Kidney (tissue), 14 donors: ENCODE results near the gene KRTCAP2. TPM values are rescaled to one million over a fixed set of nuclear protein-coding genes. Genes with fewer than 3 reads are reported as not detected.

Source experiments
- DNase-seq, 5 donors: peaks; one replicate each; pipeline ENCODE4 v3.0.0-alpha.2; 2013 to 2020
- FAIRE-seq: peaks from 2 replicates; lab custom pipeline; 2012; peaks lifted over from hg19 to GRCh38; lab: Jason Lieb, UNC
- H3K27ac ChIP-seq, 2 donors: one replicate each; pipeline ENCODE4 v1.7.0; 2013; ENCODE audit warnings: low read depth in 2 of 2, low read length in 2 of 2, inconsistent platforms in 1 of 2
- H3K27me3 ChIP-seq: one replicate; pipeline ENCODE4 v1.7.1; 2013; ENCODE audit warnings: low read length, inconsistent platforms; ENCODE audit not compliant: control insufficient read depth, insufficient read depth
- H3K36me3 ChIP-seq, 3 donors: one replicate each; pipeline versions ENCODE4 v1.7.0 to v1.7.1; 2013; ENCODE audit warnings: low read length in 3 of 3, control low read depth in 1 of 3, inconsistent platforms in 1 of 3; ENCODE audit not compliant: insufficient read depth in 3 of 3, control insufficient read depth in 2 of 3
- H3K4me1 ChIP-seq, 3 donors: one replicate each; pipeline versions ENCODE4 v1.7.0 to v1.7.1; 2013; ENCODE audit warnings: low read length in 3 of 3, inconsistent platforms in 1 of 3, low read depth in 1 of 3; ENCODE audit not compliant: control insufficient read depth in 2 of 3, insufficient read depth in 2 of 3
- H3K4me3 ChIP-seq, 3 donors: one replicate each; pipeline versions ENCODE4 v1.7.0 to v1.8.1; 2013; ENCODE audit warnings: low read length in 3 of 3, control low read depth in 1 of 3, inconsistent platforms in 1 of 3
- H3K9ac ChIP-seq, 3 donors: one replicate each; pipeline versions ENCODE4 v1.7.0 to v1.7.1; 2013; ENCODE audit warnings: low read length in 3 of 3, control low read depth in 1 of 3, inconsistent platforms in 1 of 3
- H3K9me3 ChIP-seq, 3 donors: one replicate each; pipeline versions ENCODE4 v1.7.0 to v1.7.1; 2013; ENCODE audit warnings: low read length in 3 of 3, control low read depth in 1 of 3, inconsistent platforms in 1 of 3; ENCODE audit not compliant: control insufficient read depth in 2 of 3, insufficient read depth in 1 of 3
- CTCF ChIP-seq: IDR thresholded peaks from 3 replicates; pipeline ENCODE4 v1.5.1; 2012; ENCODE audit warnings: mild to moderate bottlenecking, moderate library complexity, borderline replicate concordance; ENCODE audit not compliant: insufficient read depth; ENCODE audit errors: extremely low read depth
- intact Hi-C: fragments of 100-400 bp; cut with DNase I; formaldehyde crosslinking; loops from one replicate; pipeline ENCODE4 v1.11.1; 2022
- polyA plus RNA-seq: library from polyadenylated mRNA; stranded (reverse); fragments of 350-450 nt; fragmentation: Illumina TruSeq; extraction: RNeasy Lipid Tissue Mini Kit (QIAGEN cat#74804); gene quantifications from one replicate; pipeline ENCODE4 v1.2.3, GENCODE V29; 2014; ENCODE audit warnings: low read depth, low replicate concordance; ENCODE audit not compliant: insufficient read depth
- total RNA-seq: library from RNA; stranded (reverse); fragmentation: NEBNext Ultra II Directional; extraction: Animal tissue kit (Norgen Biotek cat#: 25700); gene quantifications from one replicate; pipeline ENCODE4 v1.2.1, GENCODE V29; 2021
- donor health status: control.
- donor health status: control.
- donor health status: control.
- donor health status: control.
- donor health status: control.
- donor health status: DM: yes; HTN: yes; CAD: no.
- donor health status: Normal renal cell carcinoma (clear cell type).

The KRTCAP2 gene
- total and polyA plus RNA-seq, 2 donors from 2014 or later = 198 to 351 TPM

GRCh38 chr1:155207806-155208540, 34.9 kb upstream of the KRTCAP2 start, which contains the start of gene THBS3:
THBS3 (minus strand) TSS chr1:155207897; CDS start chr1:155207876, 21 bp downstream.
- Histone ChIP-seq H3K9me3 (no peaks in the 10 kb centered on the region), H3K4me1 (peaks cover 0 to 13% (median 9%) of the 10 kb centered on the region in 3 donors), H3K9ac (peak within 1 kb of the TSS; percentile 73 to 99 (median 74)), H3K27ac (peak within 1 kb of the TSS; percentile 97 to 100), H3K36me3 (peaks cover 0 to 5% (median 2%) of the 10 kb centered on the region in 3 donors), H3K4me3 (peak within 1 kb of the TSS; percentile 70 to 100 (median 76)), H3K27me3 (no peaks in the 10 kb centered on the region)
- no peak for TF ChIP-seq CTCF
- no peak for FAIRE-seq
- intact Hi-C loops = no loop called here
- peak; percentile 64 to 85 (median 74) for DNase-seq

GRCh38 chr1:155206891-155207805, 34.0 kb upstream of the KRTCAP2 start:
- H3K27ac ChIP-seq = peak overlapping the region; percentile 48 to 55
- H3K27me3 ChIP-seq = no peaks in the 10 kb centered on the region
- peak; percentile 77 for TF ChIP-seq CTCF
- peaks cover 0 to 13% (median 9%) of the 10 kb centered on the region in 3 donors for H3K4me1 ChIP-seq
- FAIRE-seq (no peak), DNase-seq (peak; percentile 88 to 92 (median 90))
- H3K4me3 ChIP-seq = peak overlapping the region in 1 of 3 donors; percentile 100
- intact Hi-C loops = no loop called here
- peak overlapping the region in 1 of 3 donors; percentile 55 for H3K9ac ChIP-seq
- no peaks in the 10 kb centered on the region for H3K9me3 ChIP-seq
- H3K36me3 ChIP-seq = peaks cover 0 to 5% (median 2%) of the 10 kb centered on the region in 3 donors

DNA sequence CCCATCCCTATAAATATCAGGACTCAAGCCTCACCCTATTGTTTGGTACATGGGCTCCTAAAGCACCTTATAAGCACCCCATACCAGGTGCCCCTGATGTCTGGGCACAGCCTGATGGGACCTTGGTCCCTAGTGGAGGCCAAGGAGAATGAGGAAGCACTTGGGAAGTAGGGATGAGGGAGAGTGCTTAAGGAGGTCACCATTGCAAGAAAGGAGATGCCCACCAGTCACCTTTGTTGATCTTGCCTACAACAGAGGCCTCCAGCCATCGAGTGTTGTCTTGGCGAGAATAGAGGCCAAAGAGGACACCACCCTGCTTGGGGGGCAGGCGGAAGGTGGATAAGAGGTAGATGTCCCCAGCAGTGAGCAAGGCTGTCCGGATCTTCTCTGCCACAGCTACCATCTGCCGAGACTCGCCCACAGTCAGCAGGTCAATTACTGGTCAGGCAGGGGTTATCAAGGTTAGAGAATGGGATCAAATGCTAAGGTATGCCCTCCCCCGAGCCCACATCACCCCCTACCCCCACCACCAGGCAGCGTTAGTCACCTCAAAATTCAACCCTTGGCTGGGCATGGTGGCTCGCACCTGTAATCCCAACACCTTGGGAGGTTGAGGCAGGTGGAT, 33.0 kb upstream of the KRTCAP2 start:
- Histone ChIP-seq H3K36me3 (peaks cover 0 to 5% (median 2%) of the 10 kb centered on the region in 3 donors), H3K27me3 (no peaks in the 10 kb centered on the region), H3K9ac (no peak overlapping the region), H3K4me3 (no peak overlapping the region), H3K27ac (no peak overlapping the region), H3K9me3 (no peaks in the 10 kb centered on the region), H3K4me1 (peaks cover 0 to 13% (median 9%) of the 10 kb centered on the region in 3 donors)
- DNase-seq = peak in 1 of 5 donors; percentile 32
- intact Hi-C loops = no loop called here
- no peak for FAIRE-seq
- no peak for TF ChIP-seq CTCF
